Adipocyte (in vitro differentiated cells): ENCODE results near the gene BAK1.
"Not testable (repeated sequence)": the region's sequence is repeated elsewhere in the genome, so short reads cannot be mapped to it uniquely, and the experiment has no call there.

ENCODE experiments used
- DNase-seq: peaks from one replicate; pipeline ENCODE4 v3.0.0-alpha.2; 2015; ENCODE audit warnings: low read depth
- H3K27me3 ChIP-seq: replicated peaks from 2 replicates; pipeline ENCODE4 v1.7.0; 2013; ENCODE audit warnings: mild to moderate bottlenecking, low read length, moderate library complexity; ENCODE audit not compliant: control insufficient read depth, insufficient read depth
- H3K36me3 ChIP-seq: 2 replicates; pipeline ENCODE4 v1.7.0; 2013; ENCODE audit warnings: low read length, mild to moderate bottlenecking, moderate library complexity; ENCODE audit not compliant: control insufficient read depth, insufficient read depth, severe bottlenecking
- H3K4me1 ChIP-seq: 2 replicates; pipeline ENCODE4 v1.7.0; 2013; ENCODE audit warnings: mild to moderate bottlenecking, low read length, moderate library complexity; ENCODE audit not compliant: control insufficient read depth, insufficient read depth
- H3K4me3 ChIP-seq: 2 replicates; pipeline ENCODE4 v1.7.0; 2013; ENCODE audit warnings: mild to moderate bottlenecking, low read length, moderate library complexity
- H3K9ac ChIP-seq: 2 replicates; pipeline ENCODE4 v1.7.0; 2013; ENCODE audit warnings: mild to moderate bottlenecking, low read length, moderate library complexity
- H3K9me3 ChIP-seq: 2 replicates; pipeline ENCODE4 v1.7.0; 2013; ENCODE audit warnings: mild to moderate bottlenecking, low read length, moderate library complexity; ENCODE audit not compliant: control insufficient read depth

BAK1 gene

GRCh38 chr6:33543116-33543515 lies 37.0 kb downstream of the BAK1 start:
- Histone ChIP-seq H3K4me1 (no peaks in the 10 kb centered on the region), H3K9ac (no peak overlapping the region), H3K27me3 (peaks cover 7% of the 10 kb centered on the region), H3K36me3 (no peaks in the 10 kb centered on the region), H3K4me3 (no peak overlapping the region), H3K9me3 (no peaks in the 10 kb centered on the region)
- no peak for DNase-seq

DNA sequence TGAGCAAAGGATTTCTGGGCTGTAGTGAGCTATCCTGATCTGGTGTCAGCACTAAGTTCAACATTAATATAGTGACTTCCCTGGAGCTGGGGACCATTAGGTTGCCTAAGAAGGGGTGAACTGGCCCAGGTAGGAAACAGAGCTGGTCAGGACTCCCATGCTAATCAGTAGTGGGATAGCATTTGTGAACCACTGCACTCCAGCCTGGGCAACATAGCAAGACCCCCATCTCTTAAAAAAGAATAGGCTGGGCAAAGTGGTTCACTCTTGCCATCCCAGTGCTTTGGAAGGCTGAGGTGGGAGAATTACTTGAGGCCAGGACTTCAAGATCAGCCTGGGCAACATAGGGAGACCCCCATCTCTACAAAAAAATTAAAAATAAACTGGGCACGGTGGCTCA lies 39.3 kb downstream of the BAK1 start:
- Histone ChIP-seq H3K36me3 (no peaks in the 10 kb centered on the region), H3K9me3 (no peaks in the 10 kb centered on the region), H3K4me1 (no peaks in the 10 kb centered on the region), H3K4me3 (no peak overlapping the region), H3K27me3 (peaks cover 4% of the 10 kb centered on the region), H3K9ac (no peak overlapping the region)
- no peak for DNase-seq

DNA sequence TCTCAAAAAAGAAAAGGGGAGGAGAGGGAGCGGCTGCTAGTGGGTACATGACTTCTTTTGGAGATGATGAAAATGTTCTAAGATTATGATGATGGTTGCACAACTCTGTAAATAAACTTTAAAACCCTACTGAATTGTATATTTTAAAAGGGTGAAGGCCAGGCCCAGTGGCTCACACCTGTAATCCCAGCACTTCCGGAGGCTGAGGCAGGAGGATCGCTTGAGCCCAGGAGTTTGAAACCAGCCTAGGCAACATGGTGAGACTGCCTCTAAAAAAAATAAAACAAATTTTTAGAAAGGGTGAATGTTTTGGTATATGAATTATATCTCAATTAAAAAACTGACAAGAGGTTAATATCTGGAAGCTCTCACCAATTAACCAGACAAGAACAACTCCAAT lies 45.4 kb downstream of the BAK1 start:
- Histone ChIP-seq H3K4me1 (no peaks in the 10 kb centered on the region), H3K9me3 (no peaks in the 10 kb centered on the region), H3K9ac (no peak overlapping the region), H3K4me3 (no peak overlapping the region), H3K36me3 (no peaks in the 10 kb centered on the region), H3K27me3 (no peaks in the 10 kb centered on the region)
- no peak for DNase-seq

DNA sequence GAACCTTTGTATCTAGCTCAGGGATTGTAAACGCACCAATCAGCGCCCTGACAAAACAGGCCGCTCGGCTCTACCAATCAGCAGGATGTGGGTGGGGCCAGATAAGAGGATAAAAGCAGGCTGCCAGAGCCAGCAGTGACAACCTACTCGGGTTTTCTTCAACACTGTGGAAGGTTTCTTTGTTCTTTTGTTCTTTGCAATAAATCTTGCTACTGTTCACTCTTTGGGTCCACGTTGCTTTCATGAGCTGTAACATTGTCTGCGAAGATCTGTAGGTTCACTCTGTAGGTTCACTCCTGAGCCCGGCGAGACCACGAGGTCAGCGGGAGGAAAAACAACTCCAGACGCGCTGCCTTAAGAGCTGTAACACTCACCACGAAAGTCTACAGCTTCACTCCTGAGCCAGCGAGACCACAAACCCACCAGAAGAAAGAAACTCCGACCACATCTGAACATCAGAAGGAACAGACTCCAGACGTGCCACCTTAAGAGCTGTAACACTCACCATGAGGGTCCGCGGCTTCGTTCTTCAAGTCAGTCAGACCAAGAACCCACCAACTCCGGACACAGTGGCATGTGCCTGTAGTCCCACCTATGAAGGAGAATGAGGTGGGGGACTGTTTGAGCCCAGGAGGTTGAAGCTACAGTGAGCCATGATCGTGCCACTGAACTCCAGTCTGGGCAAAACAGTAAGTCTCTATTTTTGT lies 46.8 kb downstream of the BAK1 start:
- not testable (repeated sequence) for H3K9me3 ChIP-seq, DNase-seq, H3K9ac ChIP-seq, H3K4me1 ChIP-seq, H3K27me3 ChIP-seq, H3K36me3 ChIP-seq, H3K4me3 ChIP-seq

DNA sequence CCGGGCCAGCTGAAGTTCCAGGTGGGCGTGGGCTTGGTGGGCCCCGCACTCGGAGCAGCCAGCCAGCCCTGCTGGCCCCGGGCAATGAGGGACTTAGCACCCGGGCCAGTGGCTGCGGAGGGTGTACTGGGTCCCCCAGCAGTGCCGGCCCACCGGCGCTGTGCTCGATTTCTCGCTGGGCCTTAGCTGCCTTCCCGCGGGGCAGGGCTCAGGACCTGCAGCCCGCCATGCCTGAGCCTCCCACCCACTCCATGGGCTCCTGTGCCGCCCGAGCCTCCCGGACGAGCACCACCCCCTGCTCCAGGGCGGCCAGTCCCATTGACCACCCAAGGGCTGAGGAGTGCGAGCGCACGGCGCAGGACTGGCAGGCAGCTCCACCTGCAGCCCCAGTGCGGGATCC lies 47.6 kb downstream of the BAK1 start:
- not testable (repeated sequence) for H3K27me3 ChIP-seq, DNase-seq, H3K36me3 ChIP-seq, H3K4me3 ChIP-seq, H3K9ac ChIP-seq, H3K9me3 ChIP-seq, H3K4me1 ChIP-seq

DNA sequence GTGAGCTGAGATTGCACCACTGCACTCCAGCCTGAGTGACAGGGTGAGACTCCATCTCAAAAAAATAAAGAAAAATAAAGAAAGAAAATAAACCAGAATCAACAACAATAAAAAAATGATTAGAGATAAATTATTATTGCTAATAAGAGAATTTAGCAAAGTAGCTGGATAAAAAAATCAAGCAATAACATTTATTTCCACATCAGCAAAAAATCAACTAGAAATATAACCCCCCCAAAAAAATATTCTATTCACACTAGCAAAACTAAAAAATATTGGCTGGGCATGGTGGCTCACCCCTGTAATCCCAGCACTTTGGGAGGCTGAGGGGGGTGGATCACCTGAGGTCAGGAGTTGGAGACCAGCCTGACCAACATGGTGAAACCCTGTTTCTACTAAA lies 49.5 kb downstream of the BAK1 start:
- not testable (repeated sequence) for DNase-seq, H3K27me3 ChIP-seq, H3K4me3 ChIP-seq

More for the DNA sequence above, 49.5 kb downstream of the BAK1 start:
- not testable (repeated sequence) for H3K36me3 ChIP-seq, H3K9ac ChIP-seq, H3K9me3 ChIP-seq, H3K4me1 ChIP-seq
